LNCaP clone FGC (cell line): ENCODE results near the gene LRRK1.

Source experiments
- DNase-seq: peaks from one replicate; pipeline ENCODE4 v3.0.0-alpha.2; 2011; ENCODE audit warnings: low read depth
- H3K4me3 ChIP-seq: 2 replicates; pipeline ENCODE4 v1.5.1; 2011; ENCODE audit warnings: mild to moderate bottlenecking, low read depth, low read length, control low read depth
- CTCF ChIP-seq: IDR thresholded peaks from 2 replicates; pipeline ENCODE4 v1.5.1; 2012; ENCODE audit warnings: mild to moderate bottlenecking; ENCODE audit not compliant: control insufficient read depth, insufficient read depth; ENCODE audit errors: extremely low read depth

Gene LRRK1

GRCh38 chr15:100932676-100933348, 13.7 kb downstream of the LRRK1 start:
- no peak for TF ChIP-seq CTCF
- no peak for DNase-seq
- H3K4me3 ChIP-seq, result no peak overlapping the region

GRCh38 chr15:100934166-100934565, 15.0 kb downstream of the LRRK1 start:
- DNase-seq, result no peak
- H3K4me3 ChIP-seq, result no peak overlapping the region
- no peak for TF ChIP-seq CTCF

- TF ChIP-seq CTCF, result 0 out of 2 replicates have a peak, but pooled peaks have one; percentile 1
- H3K4me3 ChIP-seq, result no peak overlapping the region
Observed at GRCh38 chr15:100934726-100935125, 15.6 kb downstream of the LRRK1 start.

DNA sequence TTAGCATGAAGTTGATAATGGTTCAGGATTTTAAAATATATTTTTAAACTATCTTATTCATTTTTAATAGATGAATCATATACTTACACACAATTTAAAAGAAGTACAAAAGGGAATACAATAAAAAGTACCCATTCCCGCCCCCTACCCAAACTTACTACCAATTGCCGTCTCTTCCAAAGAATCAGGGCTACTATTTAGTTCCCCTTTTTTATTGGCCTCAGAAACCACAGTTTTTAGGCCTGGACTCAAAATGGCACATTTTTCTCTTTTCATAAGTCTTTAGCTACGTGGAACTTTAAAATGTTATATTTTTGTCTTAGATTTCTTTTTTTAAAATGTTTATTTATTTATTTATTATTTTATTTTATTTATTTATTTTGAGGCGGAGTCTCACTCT, 18.0 kb downstream of the LRRK1 start:
- no peak overlapping the region for H3K4me3 ChIP-seq
- no peak for TF ChIP-seq CTCF

More at GRCh38 chr15:100934726-100935125, 15.6 kb downstream of the LRRK1 start:
- no peak for DNase-seq

GRCh38 chr15:100939791-100940190, 20.6 kb downstream of the LRRK1 start:
- no peak for DNase-seq
- no peak overlapping the region for H3K4me3 ChIP-seq
- no peak for TF ChIP-seq CTCF

More for the DNA sequence above, 18.0 kb downstream of the LRRK1 start:
- no peak for DNase-seq

DNA sequence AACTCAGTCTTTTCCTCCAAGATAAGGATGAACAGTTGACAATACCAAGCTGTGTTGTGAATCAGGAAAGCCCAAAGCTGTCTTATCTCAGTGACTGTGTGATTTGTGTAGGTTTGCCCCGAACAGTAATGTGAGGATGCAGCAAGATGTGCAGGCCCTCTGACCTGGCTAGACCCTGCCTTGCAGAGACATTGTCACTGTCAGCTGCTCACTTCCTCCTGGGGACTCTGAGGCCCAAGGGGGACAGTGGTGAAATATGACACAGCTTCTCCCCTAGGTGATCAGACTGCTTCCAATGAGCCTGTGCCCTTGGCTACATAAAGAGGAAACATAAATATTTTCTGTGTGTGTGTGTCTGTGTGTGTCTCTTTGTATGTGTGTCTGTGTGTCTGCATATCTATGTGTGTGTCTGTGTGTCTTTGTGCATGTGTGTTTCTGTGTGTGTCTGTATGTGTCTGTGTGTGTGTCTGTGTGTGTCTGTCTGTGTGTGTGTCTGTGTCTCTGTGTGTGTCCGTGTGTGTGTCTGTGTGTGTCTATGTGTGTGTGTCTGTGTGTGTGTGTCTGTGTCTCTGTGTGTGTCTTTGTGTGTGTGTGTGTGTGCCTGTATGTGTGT, 21.7 kb downstream of the LRRK1 start:
- H3K4me3 ChIP-seq, result no peak overlapping the region
- DNase-seq, result no peak
- TF ChIP-seq CTCF, result no peak
